HL-60 (cell line): ENCODE measurements around the gene TRAPPC3L.

Experiments
- GABPA ChIP-seq: IDR thresholded peaks from 2 replicates; pipeline ENCODE4 v1.6.1; 2012; ENCODE audit warnings: low read depth
- TF ChIP-seq, protein P1 (sequence below): IDR thresholded peaks from one replicate; pipeline ENCODE4 v1.5.1; 2011; ENCODE audit warnings: low read length, control low read depth, inconsistent platforms; ENCODE audit not compliant: insufficient read depth

- TF ChIP-seq, protein P1, sequence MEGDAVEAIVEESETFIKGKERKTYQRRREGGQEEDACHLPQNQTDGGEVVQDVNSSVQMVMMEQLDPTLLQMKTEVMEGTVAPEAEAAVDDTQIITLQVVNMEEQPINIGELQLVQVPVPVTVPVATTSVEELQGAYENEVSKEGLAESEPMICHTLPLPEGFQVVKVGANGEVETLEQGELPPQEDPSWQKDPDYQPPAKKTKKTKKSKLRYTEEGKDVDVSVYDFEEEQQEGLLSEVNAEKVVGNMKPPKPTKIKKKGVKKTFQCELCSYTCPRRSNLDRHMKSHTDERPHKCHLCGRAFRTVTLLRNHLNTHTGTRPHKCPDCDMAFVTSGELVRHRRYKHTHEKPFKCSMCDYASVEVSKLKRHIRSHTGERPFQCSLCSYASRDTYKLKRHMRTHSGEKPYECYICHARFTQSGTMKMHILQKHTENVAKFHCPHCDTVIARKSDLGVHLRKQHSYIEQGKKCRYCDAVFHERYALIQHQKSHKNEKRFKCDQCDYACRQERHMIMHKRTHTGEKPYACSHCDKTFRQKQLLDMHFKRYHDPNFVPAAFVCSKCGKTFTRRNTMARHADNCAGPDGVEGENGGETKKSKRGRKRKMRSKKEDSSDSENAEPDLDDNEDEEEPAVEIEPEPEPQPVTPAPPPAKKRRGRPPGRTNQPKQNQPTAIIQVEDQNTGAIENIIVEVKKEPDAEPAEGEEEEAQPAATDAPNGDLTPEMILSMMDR: no peak
- TF ChIP-seq GABPA: no peak
Measured at GRCh38 chr6:116447052-116447451, 98.4 kb downstream of the TRAPPC3L start.
